ENCODE results near the gene TIPARP.
"Not testable (repeated sequence)": the region's sequence is repeated elsewhere in the genome, so short reads cannot be mapped to it uniquely, and the experiment has no call there.

The TIPARP gene

GRCh38 chr3:156710429-156710828 is 36.0 kb downstream of the TIPARP start:
- Mint-ChIP-seq H3K36me3 (peaks cover 19% of the 10 kb centered on the region), H3K27me3 (no peaks in the 10 kb centered on the region), H3K27ac (no peak overlapping the region), H3K4me1 (peaks cover 5% of the 10 kb centered on the region), H3K4me3 (no peak overlapping the region), H3K9me3 (no peaks in the 10 kb centered on the region)
- no peak for ATAC-seq

- no peak for ATAC-seq
- Mint-ChIP-seq H3K9me3 (no peaks in the 10 kb centered on the region), H3K4me3 (no peak overlapping the region), H3K27ac (no peak overlapping the region), H3K27me3 (no peaks in the 10 kb centered on the region), H3K36me3 (peaks cover 19% of the 10 kb centered on the region), H3K4me1 (no peaks in the 10 kb centered on the region)
Observed at GRCh38 chr3:156711113-156711512, 36.7 kb downstream of the TIPARP start.

- ATAC-seq, H3K27me3 Mint-ChIP-seq, H3K27ac Mint-ChIP-seq, H3K4me3 Mint-ChIP-seq, H3K9me3 Mint-ChIP-seq, H3K4me1 Mint-ChIP-seq: not testable (repeated sequence)
- peaks cover 19% of the 10 kb centered on the region for H3K36me3 Mint-ChIP-seq
Observed at GRCh38 chr3:156711944-156712343, 37.6 kb downstream of the TIPARP start.

- Mint-ChIP-seq H3K9me3 (no peaks in the 10 kb centered on the region), H3K4me1 (no peaks in the 10 kb centered on the region), H3K27me3 (no peaks in the 10 kb centered on the region), H3K4me3 (no peak overlapping the region), H3K27ac (no peak overlapping the region), H3K36me3 (peaks cover 5% of the 10 kb centered on the region)
- no peak for ATAC-seq
Observed at GRCh38 chr3:156716105-156716862, 41.9 kb downstream of the TIPARP start.

GRCh38 chr3:156718622-156719306 is 44.4 kb downstream of the TIPARP start:
- Mint-ChIP-seq H3K27me3 (no peaks in the 10 kb centered on the region), H3K36me3 (peaks cover 4% of the 10 kb centered on the region), H3K4me3 (no peak overlapping the region), H3K9me3 (no peaks in the 10 kb centered on the region), H3K4me1 (no peaks in the 10 kb centered on the region), H3K27ac (no peak overlapping the region)
- ATAC-seq, result no peak

GRCh38 chr3:156720826-156721225 is 46.4 kb downstream of the TIPARP start:
- H3K9me3 Mint-ChIP-seq, result no peaks in the 10 kb centered on the region
- H3K4me1 Mint-ChIP-seq, result no peaks in the 10 kb centered on the region
- ATAC-seq, result no peak
- no peak overlapping the region for H3K4me3 Mint-ChIP-seq
- H3K27me3 Mint-ChIP-seq, result no peaks in the 10 kb centered on the region
- H3K36me3 Mint-ChIP-seq, result no peaks in the 10 kb centered on the region
- no peak overlapping the region for H3K27ac Mint-ChIP-seq

GRCh38 chr3:156721687-156722618 is 47.6 kb downstream of the TIPARP start:
- no peak for ATAC-seq
- H3K4me3 Mint-ChIP-seq, result no peak overlapping the region
- no peaks in the 10 kb centered on the region for H3K36me3 Mint-ChIP-seq
- no peak overlapping the region for H3K27ac Mint-ChIP-seq
- no peaks in the 10 kb centered on the region for H3K9me3 Mint-ChIP-seq
- no peaks in the 10 kb centered on the region for H3K4me1 Mint-ChIP-seq
- H3K27me3 Mint-ChIP-seq, result no peaks in the 10 kb centered on the region

- Mint-ChIP-seq H3K36me3 (no peaks in the 10 kb centered on the region), H3K4me3 (no peak overlapping the region), H3K27me3 (no peaks in the 10 kb centered on the region), H3K9me3 (no peaks in the 10 kb centered on the region), H3K4me1 (peaks cover 10% of the 10 kb centered on the region), H3K27ac (peak overlapping the region; percentile 50)
- ATAC-seq, result peak; percentile 57
Observed at GRCh38 chr3:156723182-156723619, 48.8 kb downstream of the TIPARP start.

- Mint-ChIP-seq H3K9me3 (no peaks in the 10 kb centered on the region), H3K36me3 (no peaks in the 10 kb centered on the region), H3K4me3 (no peak overlapping the region), H3K4me1 (peaks cover 11% of the 10 kb centered on the region), H3K27ac (no peak overlapping the region), H3K27me3 (no peaks in the 10 kb centered on the region)
- ATAC-seq, result no peak
Observed at GRCh38 chr3:156725682-156726081, 51.3 kb downstream of the TIPARP start.

- Mint-ChIP-seq H3K27me3 (no peaks in the 10 kb centered on the region), H3K27ac (no peak overlapping the region), H3K36me3 (no peaks in the 10 kb centered on the region), H3K9me3 (no peaks in the 10 kb centered on the region), H3K4me1 (peaks cover 11% of the 10 kb centered on the region), H3K4me3 (no peak overlapping the region)
- ATAC-seq, result no peak
Observed at GRCh38 chr3:156726456-156726855, 52.1 kb downstream of the TIPARP start.

- H3K36me3 Mint-ChIP-seq, result no peaks in the 10 kb centered on the region
- H3K4me1 Mint-ChIP-seq, result peaks cover 11% of the 10 kb centered on the region
- peak; percentile 59 for ATAC-seq
- H3K27ac Mint-ChIP-seq, result no peak overlapping the region
- no peak overlapping the region for H3K4me3 Mint-ChIP-seq
- H3K27me3 Mint-ChIP-seq, result no peaks in the 10 kb centered on the region
- no peaks in the 10 kb centered on the region for H3K9me3 Mint-ChIP-seq
Observed at GRCh38 chr3:156727519-156728205, 53.3 kb downstream of the TIPARP start.

- Mint-ChIP-seq H3K4me1 (peaks cover 11% of the 10 kb centered on the region), H3K4me3 (no peak overlapping the region), H3K9me3 (no peaks in the 10 kb centered on the region), H3K27ac (no peak overlapping the region), H3K27me3 (no peaks in the 10 kb centered on the region), H3K36me3 (no peaks in the 10 kb centered on the region)
- no peak for ATAC-seq
Observed at GRCh38 chr3:156728267-156728985, 54.0 kb downstream of the TIPARP start.

GRCh38 chr3:156729460-156730179 is 55.2 kb downstream of the TIPARP start:
- H3K27ac Mint-ChIP-seq, result no peak overlapping the region
- H3K36me3 Mint-ChIP-seq, result no peaks in the 10 kb centered on the region
- no peak for ATAC-seq
- H3K9me3 Mint-ChIP-seq, result no peaks in the 10 kb centered on the region
- H3K4me3 Mint-ChIP-seq, result no peak overlapping the region
- no peaks in the 10 kb centered on the region for H3K27me3 Mint-ChIP-seq
- H3K4me1 Mint-ChIP-seq, result peaks cover 11% of the 10 kb centered on the region

- no peaks in the 10 kb centered on the region for H3K36me3 Mint-ChIP-seq
- ATAC-seq, result no peak
- no peaks in the 10 kb centered on the region for H3K27me3 Mint-ChIP-seq
- H3K4me1 Mint-ChIP-seq, result peaks cover 11% of the 10 kb centered on the region
- H3K27ac Mint-ChIP-seq, result no peak overlapping the region
- no peak overlapping the region for H3K4me3 Mint-ChIP-seq
- H3K9me3 Mint-ChIP-seq, result no peaks in the 10 kb centered on the region
Observed at GRCh38 chr3:156731813-156732212, 57.4 kb downstream of the TIPARP start.
